ENCODE measurements around the gene SLC6A19. TPM values are rescaled to one million over a fixed set of nuclear protein-coding genes. Genes with fewer than 3 reads are reported as not detected.
A peak's percentile ranks its signal among the peaks of the same experiment; 100 is the strongest.

The SLC6A19 gene
- total and polyA plus RNA-seq, 9 of the 15 experiments (the other 6 are each of a cell fraction or from before 2014, with no cell fraction given): 0.03 to 1.6 (median 0.59) TPM

DNA sequence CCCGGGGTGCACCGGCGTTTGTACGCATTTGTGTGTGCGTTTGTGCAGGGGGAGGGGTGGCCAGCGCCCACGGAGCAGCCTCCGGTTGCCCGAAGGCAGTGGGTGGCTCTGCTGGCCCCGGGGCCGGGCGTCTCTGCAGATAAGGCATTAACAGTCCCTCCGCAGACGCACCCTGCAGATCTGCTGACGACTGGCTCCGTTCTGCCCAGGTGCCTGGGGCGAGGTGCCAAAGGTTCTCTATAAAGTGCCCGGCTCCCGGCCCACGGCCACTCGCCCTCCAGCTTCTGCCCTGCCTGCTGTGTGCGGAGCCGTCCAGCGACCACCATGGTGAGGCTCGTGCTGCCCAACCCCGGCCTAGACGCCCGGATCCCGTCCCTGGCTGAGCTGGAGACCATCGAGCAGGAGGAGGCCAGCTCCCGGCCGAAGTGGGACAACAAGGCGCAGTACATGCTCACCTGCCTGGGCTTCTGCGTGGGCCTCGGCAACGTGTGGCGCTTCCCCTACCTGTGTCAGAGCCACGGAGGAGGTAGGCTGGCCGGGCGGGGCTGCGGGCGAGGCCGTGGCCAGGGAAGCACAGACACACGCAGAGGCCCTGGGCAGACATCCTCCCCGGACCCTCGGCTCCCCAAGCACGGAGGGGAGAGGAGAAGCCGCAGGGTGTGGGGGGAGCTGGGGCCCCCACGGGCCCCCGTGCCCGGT is at the start of gene SLC6A19 (continued):
- TF ChIP-seq, protein P1, sequence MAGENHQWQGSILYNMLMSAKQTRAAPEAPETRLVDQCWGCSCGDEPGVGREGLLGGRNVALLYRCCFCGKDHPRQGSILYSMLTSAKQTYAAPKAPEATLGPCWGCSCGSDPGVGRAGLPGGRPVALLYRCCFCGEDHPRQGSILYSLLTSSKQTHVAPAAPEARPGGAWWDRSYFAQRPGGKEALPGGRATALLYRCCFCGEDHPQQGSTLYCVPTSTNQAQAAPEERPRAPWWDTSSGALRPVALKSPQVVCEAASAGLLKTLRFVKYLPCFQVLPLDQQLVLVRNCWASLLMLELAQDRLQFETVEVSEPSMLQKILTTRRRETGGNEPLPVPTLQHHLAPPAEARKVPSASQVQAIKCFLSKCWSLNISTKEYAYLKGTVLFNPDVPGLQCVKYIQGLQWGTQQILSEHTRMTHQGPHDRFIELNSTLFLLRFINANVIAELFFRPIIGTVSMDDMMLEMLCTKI (IDR thresholded peaks at IDR 0.05; ENCODE audit: partially characterized antibody): no peak
- TF ChIP-seq HNRNPLL (IDR thresholded peaks at IDR 0.05; ENCODE audit: low read depth, low read length, poor library complexity, severe bottlenecking): peak; percentile 47
- TF ChIP-seq, protein P2, sequence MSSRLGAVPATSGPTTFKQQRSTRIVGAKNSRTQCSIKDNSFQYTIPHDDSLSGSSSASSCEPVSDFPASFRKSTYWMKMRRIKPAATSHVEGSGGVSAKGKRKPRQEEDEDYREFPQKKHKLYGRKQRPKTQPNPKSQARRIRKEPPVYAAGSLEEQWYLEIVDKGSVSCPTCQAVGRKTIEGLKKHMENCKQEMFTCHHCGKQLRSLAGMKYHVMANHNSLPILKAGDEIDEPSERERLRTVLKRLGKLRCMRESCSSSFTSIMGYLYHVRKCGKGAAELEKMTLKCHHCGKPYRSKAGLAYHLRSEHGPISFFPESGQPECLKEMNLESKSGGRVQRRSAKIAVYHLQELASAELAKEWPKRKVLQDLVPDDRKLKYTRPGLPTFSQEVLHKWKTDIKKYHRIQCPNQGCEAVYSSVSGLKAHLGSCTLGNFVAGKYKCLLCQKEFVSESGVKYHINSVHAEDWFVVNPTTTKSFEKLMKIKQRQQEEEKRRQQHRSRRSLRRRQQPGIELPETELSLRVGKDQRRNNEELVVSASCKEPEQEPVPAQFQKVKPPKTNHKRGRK (tag; IDR thresholded peaks at IDR 0.05): no peak
- TF ChIP-seq, protein P3, sequence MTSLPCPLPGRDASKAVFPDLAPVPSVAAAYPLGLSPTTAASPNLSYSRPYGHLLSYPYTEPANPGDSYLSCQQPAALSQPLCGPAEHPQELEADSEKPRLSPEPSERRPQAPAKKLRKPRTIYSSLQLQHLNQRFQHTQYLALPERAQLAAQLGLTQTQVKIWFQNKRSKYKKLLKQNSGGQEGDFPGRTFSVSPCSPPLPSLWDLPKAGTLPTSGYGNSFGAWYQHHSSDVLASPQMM (CRISPR knock-in tag; IDR thresholded peaks at IDR 0.05): no peak
- TF ChIP-seq, protein P4, sequence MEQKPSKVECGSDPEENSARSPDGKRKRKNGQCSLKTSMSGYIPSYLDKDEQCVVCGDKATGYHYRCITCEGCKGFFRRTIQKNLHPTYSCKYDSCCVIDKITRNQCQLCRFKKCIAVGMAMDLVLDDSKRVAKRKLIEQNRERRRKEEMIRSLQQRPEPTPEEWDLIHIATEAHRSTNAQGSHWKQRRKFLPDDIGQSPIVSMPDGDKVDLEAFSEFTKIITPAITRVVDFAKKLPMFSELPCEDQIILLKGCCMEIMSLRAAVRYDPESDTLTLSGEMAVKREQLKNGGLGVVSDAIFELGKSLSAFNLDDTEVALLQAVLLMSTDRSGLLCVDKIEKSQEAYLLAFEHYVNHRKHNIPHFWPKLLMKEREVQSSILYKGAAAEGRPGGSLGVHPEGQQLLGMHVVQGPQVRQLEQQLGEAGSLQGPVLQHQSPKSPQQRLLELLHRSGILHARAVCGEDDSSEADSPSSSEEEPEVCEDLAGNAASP (IDR thresholded peaks at IDR 0.05): no peak
- no peak for TF ChIP-seq PCBP2 (IDR thresholded peaks at IDR 0.05; ENCODE audit: low read depth, low read length, poor library complexity, severe bottlenecking)
- TF ChIP-seq KAT8 (IDR thresholded peaks at IDR 0.05; ENCODE audit: low read depth): no peak
- no peak for TF ChIP-seq ZNF408 (CRISPR knock-in tag; IDR thresholded peaks at IDR 0.05; ENCODE audit: low read depth)
- TF ChIP-seq, protein P5, sequence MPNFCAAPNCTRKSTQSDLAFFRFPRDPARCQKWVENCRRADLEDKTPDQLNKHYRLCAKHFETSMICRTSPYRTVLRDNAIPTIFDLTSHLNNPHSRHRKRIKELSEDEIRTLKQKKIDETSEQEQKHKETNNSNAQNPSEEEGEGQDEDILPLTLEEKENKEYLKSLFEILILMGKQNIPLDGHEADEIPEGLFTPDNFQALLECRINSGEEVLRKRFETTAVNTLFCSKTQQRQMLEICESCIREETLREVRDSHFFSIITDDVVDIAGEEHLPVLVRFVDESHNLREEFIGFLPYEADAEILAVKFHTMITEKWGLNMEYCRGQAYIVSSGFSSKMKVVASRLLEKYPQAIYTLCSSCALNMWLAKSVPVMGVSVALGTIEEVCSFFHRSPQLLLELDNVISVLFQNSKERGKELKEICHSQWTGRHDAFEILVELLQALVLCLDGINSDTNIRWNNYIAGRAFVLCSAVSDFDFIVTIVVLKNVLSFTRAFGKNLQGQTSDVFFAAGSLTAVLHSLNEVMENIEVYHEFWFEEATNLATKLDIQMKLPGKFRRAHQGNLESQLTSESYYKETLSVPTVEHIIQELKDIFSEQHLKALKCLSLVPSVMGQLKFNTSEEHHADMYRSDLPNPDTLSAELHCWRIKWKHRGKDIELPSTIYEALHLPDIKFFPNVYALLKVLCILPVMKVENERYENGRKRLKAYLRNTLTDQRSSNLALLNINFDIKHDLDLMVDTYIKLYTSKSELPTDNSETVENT (CRISPR knock-in tag; IDR thresholded peaks at IDR 0.05): no peak
- TF ChIP-seq NFIC (IDR thresholded peaks at IDR 0.05): peak; percentile 9; the same call in 1 of the 2 replicates
- TF ChIP-seq PRPF4 (IDR thresholded peaks at IDR 0.05; ENCODE audit: insufficient read depth, low read depth, low read length, poor library complexity, severe bottlenecking): no peak
- TF ChIP-seq ZNF311 (CRISPR knock-in tag; IDR thresholded peaks at IDR 0.05): no peak
- TF ChIP-seq KDM1A (IDR thresholded peaks at IDR 0.05): no peak
- TF ChIP-seq, protein P6, sequence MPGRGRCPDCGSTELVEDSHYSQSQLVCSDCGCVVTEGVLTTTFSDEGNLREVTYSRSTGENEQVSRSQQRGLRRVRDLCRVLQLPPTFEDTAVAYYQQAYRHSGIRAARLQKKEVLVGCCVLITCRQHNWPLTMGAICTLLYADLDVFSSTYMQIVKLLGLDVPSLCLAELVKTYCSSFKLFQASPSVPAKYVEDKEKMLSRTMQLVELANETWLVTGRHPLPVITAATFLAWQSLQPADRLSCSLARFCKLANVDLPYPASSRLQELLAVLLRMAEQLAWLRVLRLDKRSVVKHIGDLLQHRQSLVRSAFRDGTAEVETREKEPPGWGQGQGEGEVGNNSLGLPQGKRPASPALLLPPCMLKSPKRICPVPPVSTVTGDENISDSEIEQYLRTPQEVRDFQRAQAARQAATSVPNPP (IDR thresholded peaks at IDR 0.05; ENCODE audit: borderline replicate concordance, insufficient read depth, insufficient read length): no peak
- TF ChIP-seq TFAM (CRISPR knock-in tag; conservative IDR thresholded peaks at IDR 0.05): no peak
- peak; percentile 11; the same call in 1 of the 2 replicates for TF ChIP-seq POLR2G (IDR thresholded peaks at IDR 0.05; ENCODE audit: low read depth, low read length)
- TF ChIP-seq CEBPG (CRISPR knock-in tag; IDR thresholded peaks at IDR 0.05): no peak
- no peak for TF ChIP-seq CEBPG (tag; conservative IDR thresholded peaks at IDR 0.05 in 1 of 2, IDR thresholded peaks at IDR 0.05 in 1 of 2)

Data from K562 (cell line).